Stimulated activated CD4-positive, alpha-beta T cell treated with anti-CD3 and anti-CD28 coated beads, Interleukin-2, amount 100 ng/mL, for 4 hours (primary cell): ENCODE results near the gene CT83.

Experiments
- DNase-seq: peaks from one replicate; pipeline ENCODE4 v3.0.0-alpha.2; 2020; ENCODE audit warnings: low read depth

Gene CT83, protein sequence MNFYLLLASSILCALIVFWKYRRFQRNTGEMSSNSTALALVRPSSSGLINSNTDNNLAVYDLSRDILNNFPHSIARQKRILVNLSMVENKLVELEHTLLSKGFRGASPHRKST

DNA sequence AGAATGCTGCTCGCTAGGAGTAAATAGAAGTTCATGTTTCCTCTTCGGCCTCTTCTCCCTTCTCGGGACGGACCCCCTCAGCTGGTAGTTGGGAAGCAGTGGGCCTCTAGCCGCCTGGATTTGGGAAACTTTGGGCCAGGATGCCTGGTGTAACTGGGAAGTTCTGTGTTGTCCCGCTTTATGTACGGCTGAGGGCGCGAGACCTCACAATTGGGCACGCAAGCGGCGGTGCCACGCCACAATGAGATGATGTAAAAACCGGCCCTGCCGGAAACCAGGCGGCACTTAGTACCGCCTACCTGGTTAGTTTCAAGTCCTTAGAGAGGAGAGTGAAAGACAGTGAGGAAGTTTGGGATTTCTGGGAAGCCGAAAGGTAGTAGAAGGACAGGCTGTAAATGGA lies at the start of gene CT83:
Gene CT83, minus strand, starts transcription at position 155 of the 400 bp plus-strand sequence. Its CDS starts 120 bp downstream, at position 35.
- no peak for DNase-seq

DNA sequence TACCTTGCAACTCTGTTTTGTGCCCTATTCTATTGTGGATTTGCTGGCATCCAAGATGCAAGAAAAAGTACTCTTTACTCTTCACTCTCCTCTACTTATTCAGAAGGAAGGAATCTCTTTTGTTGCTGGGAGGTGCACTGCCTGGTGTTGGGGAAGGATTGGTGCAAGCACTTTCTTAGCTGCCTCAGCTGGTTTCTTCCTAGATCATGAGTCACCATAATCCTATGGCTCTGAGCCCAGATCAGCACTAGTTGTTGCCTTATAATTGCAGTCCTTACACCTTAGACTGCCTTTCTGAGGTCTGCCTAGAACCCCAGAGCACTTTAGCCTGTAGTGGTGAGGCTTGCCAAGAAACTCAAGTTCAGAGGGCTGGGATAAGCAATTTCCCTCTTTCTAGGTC lies 37.0 kb upstream of the CT83 start:
- DNase-seq = no peak

DNA sequence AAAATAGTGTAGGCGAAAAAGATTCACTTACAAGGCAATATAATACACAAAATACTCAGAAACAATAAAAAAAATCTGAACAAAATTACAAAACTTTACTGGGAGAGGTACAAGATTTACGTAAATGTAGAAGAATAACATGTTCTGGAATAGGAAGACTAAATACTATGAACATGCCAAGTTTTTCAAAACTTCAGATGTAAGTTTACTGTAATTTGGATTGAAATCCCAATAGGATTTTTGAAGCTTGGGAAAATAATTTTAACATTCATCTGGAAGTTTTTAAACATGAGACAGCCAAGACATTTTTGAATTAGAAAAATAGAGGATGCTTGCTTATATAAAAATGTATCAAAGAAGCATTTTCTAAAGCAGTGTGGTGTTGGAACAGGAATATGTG lies 30.5 kb upstream of the CT83 start:
- DNase-seq = no peak

DNA sequence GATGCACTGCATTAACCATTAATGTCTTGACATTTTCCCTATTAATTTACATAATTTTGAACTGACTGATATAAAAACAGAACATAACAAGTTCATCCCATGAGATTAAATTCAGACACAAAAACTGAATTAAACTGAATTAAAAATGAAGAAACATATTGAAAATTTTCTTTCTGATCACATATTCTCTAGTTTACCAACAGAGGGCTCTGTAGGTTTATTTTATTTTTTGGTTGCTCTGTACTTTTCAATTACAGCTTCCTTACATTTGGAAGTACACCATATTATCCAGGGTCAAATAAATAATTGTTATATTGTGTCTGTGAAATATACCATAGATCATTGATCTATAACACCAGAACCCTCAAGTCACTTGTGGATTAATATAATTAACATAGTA lies 27.3 kb upstream of the CT83 start:
- no peak for DNase-seq

DNA sequence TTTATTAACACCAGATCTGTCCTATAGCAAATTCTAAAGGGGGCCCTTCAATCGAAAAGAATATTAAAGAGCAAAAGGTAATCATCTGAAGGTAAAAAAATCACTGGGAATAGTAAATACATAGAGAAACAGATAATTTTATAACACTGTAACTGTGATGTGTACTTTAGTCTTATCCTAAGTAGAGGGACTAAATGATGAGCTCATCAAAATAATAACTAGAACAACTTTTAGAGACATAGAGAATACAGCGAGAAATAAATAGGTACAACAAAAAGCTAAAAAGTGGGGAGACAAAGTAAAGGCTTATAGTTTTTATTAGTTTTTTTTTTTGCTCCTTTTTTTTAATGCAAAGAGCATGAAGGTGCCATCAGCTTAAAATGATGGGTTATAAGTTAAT lies 17.3 kb upstream of the CT83 start:
- no peak for DNase-seq

DNA sequence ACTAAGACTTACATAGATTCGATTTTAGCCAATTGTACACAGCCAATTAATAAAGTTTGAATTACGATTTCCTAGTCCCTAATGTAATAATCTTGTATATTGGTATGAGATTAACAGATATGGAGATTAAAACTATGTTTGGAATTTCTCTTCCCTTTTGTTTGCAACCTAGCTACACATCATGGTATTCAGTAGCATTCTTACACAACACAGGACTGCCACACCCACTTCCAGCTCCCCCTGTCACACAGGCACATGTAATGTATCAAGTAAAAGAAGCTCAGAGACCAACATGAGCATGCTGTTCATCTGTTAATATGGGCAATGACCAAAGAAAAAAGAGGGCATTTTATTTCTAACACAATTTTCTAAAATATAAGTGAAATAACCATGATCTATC lies 13.6 kb downstream of the CT83 start:
- DNase-seq = no peak

DNA sequence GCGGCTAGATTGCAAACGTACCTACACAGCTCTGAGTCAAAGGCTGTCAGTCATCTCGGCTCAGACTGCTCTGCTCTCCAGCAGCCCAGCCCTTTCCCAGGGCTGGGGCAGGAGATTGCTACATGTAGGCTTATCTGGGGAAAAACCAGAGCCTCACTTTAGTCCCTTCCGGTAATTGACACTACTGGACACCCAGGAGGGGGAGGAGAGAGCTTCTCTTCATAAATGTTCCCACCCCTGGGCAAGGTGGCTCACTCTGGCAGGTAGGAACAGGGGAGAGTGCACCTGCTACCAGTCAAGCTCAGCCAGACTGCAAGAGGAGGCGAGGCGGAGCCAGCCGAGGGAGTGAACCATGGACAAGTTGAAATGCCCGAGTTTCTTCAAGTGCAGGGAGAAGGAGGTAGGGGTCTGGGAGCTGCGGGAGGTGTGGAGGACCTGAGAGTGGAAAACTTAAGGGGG lies 26.4 kb downstream of the CT83 start, which contains the start of gene SLC6A14:
Gene SLC6A14, plus strand, starts transcription at position 249 of the 459 bp plus-strand sequence. Its CDS starts 104 bp downstream, at position 353.
- no peak for DNase-seq

DNA sequence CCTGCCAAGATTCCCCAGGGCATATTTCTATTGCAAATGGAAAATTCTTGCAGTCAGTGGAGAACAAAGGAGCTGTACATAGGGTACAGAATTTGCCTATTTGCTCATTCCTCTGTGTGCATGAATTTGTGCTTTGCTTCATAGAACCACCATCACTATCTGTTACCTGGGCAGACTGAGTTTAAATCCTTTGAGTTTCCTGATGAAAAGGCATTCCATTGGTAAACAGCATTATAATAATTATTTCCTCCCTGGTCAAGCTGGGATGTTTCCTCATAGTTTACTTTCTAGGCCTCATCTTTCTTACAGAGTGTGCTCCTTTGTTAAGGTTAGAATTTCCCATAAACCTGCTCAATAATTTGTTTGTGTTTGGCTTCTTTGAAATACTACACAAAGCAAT lies 27.2 kb downstream of the CT83 start:
- no peak for DNase-seq

DNA sequence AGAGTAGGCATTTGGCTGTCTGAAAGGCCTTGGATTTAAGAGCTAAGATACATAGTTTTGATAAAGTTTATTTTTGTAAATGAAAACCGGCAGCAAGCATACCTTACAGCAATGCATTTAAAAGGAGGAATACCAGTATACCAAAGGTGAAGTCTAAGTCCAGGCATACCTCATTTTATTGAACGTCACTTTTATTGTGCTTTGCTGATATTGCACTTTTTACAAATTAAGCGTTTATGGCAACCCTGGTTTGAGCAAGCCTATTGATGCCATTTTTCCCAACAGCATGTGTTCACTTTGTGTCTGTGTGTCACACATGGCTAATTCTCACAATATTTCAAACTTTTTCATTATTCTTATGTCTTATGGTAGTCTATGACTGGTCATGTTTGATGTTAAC lies 34.8 kb downstream of the CT83 start:
- DNase-seq = no peak

DNA sequence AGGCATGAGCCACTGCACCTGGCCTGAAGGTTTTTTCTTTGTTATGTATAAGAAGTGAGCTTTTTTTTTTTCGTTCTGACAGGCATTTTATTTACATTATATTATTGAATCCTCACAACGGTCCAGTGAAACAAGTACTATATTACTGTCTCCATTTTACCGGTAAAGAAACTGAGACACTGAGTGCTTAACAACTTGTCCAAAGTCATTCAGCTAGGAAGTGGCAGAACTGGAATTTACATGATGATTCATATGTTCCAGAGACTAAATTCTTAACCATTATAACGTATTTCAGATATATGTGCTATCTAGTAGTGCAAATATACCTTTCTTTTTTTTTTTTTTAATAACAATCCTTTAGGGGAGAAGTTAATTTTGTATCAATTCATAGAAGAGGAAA lies 44.8 kb downstream of the CT83 start:
- DNase-seq = no peak

DNA sequence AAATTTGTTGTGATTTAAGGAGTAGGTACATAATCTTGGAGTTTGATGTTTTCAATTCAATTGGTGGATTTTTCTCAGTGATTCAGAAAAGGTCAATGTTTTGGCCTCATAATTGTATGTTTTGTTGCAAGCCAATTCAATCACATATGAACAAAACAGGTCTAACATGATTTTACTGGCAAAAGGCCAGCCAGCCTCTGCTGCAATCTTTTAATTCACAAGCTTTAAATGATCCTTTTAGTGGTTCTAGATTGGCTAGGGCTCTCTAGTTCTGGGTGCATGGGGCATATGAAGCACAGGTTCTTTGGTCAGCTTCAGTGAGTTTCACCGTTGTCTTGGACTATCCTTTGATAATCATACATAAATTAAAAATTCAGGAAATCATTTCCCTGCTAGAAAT lies 45.6 kb downstream of the CT83 start:
- DNase-seq = no peak

DNA sequence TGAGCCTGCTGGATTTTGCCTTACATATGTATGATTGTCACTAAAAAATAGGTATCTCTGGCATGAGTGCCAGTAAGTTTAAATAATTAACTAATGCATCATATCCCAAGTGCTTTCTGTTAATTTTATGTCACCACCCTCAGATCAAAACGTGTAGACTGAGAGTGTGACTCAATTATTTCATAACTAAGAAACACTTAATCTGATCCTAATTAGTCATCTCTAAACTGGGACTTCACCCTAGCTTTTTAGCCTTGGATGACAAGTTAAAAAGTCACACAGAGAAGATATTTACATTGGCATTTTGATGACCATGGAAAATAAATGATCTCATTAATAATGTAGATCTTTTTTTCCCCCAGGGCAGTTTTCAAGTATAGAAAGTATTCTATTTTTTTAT lies 49.5 kb downstream of the CT83 start:
- no peak for DNase-seq
